HepG2 (cell line): Measurements from ENCODE around the gene MBD3L2B.

Experiments used
- ATF7-NPFF ChIP-seq: sonication (generic); formaldehyde crosslinking; IDR thresholded peaks from 2 replicates; pipeline ENCODE4 v1.8.1; 2023; ENCODE audit warnings: mild to moderate bottlenecking, low read depth, missing genetic modification reagents, moderate library complexity
- ZFP62 ChIP-seq: sonication (generic); formaldehyde crosslinking; IDR thresholded peaks from 2 replicates; pipeline ENCODE4 v1.4.0; 2020; ENCODE audit warnings: missing genetic modification reagents

DNA sequence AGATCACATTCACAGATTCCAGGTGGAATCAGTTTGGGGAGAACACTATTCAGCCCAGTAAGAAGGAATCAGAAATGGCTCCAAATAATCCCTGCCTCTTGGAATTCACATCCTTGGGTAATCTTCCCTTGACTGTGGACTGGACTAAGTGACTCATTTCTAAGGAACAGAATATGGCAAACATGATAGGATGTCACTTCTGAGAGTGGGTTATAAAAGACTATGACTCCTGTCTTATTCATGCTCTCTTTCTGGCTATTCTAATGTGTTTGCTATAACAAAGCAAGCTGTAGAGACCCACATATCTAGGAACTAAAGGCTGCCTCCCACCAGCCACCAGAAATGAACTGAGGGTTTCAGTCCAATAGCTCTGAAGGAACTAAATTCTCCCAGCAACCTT lies 37.8 kb downstream of the MBD3L2B start:
- no peak for TF ChIP-seq ZFP62 (CRISPR knock-in tag)
- TF ChIP-seq ATF7-NPFF: no peak
